HL-60 (cell line): ENCODE measurements around the gene CHCHD3.

Source experiments
- CTCF ChIP-seq: IDR thresholded peaks from one replicate; pipeline ENCODE4 v1.5.1; 2011; ENCODE audit warnings: low read length, control low read depth, inconsistent platforms; ENCODE audit not compliant: insufficient read depth
- GABPA ChIP-seq: IDR thresholded peaks from 2 replicates; pipeline ENCODE4 v1.6.1; 2012; ENCODE audit warnings: low read depth
- POLR2AphosphoS5 ChIP-seq: IDR thresholded peaks from 2 replicates; pipeline ENCODE4 v1.6.1; 2012; ENCODE audit warnings: low read depth
- REST ChIP-seq: IDR thresholded peaks from 2 replicates; pipeline ENCODE4 v1.6.1; 2012; ENCODE audit warnings: low read depth; ENCODE audit not compliant: insufficient replicate concordance

GRCh38 chr7:133007961-133008360, 73.9 kb downstream of the CHCHD3 start:
- TF ChIP-seq GABPA (no peak), CTCF (no peak), POLR2AphosphoS5 (no peak), REST (no peak)
